A549 (cell line): Measurements from ENCODE around the gene IPO11. TPM values are rescaled to one million over a fixed set of nuclear protein-coding genes. Genes with fewer than 3 reads are reported as not detected.

Experiments used
- ATAC-seq, 2 experiments: fragments of 200-7000 bp in 1 of 2; fragments of >200 bp in 1 of 2; cut with Nextera tagmentation in 1 of 2; cut with Tn5 transposase in 1 of 2; 3 replicates each; pipeline versions ENCODE4 v1.8.0 to v1.9.1; 2018 to 2020; ENCODE audit warnings: mild to moderate bottlenecking in 1 of 2, moderate library complexity in 1 of 2
- CTCF ChIA-PET: fragments of 300-600 bp; sonication (Branson Sonifier 250); formaldehyde crosslinking; extraction: SDS; loops from one replicate; lab custom pipeline; 2021; ENCODE audit warnings: antibody characterized with exemption, inconsistent platforms; lab: Yijun Ruan, JAX
- POLR2A ChIA-PET: fragments of 350-600 bp; formaldehyde crosslinking; extraction: SDS; loops from one replicate; lab custom pipeline; 2021; ENCODE audit warnings: antibody characterized with exemption, inconsistent platforms; lab: Yijun Ruan, JAX
- DNase-seq, 2 experiments: peaks; one replicate each; pipeline versions ENCODE4 v3.0.0 to v3.0.0-alpha.2; 2011 to 2016; ENCODE audit warnings: low read depth in 1 of 2, low spot score in 1 of 2
- FAIRE-seq: peaks from 2 replicates; lab custom pipeline; 2011; peaks lifted over from hg19 to GRCh38; lab: Jason Lieb, UNC
- H3K27ac ChIP-seq, 2 experiments: fragments of >200 bp; sonication (Bioruptor Twin); formaldehyde crosslinking; 3 replicates each; pipeline ENCODE4 v1.5.1; 2016 to 2017
- H3K4me1 ChIP-seq: fragments of >200 bp; sonication (Bioruptor Twin); formaldehyde crosslinking; 3 replicates; pipeline ENCODE4 v1.6.1; 2016
- H3K4me2 ChIP-seq: fragments of >200 bp; sonication (Bioruptor Twin); formaldehyde crosslinking; 3 replicates; pipeline ENCODE4 v1.6.1; 2016
- H3K4me3 ChIP-seq: fragments of >200 bp; sonication (Bioruptor Twin); formaldehyde crosslinking; 3 replicates; pipeline ENCODE4 v1.5.1; 2016
- H3K9me3 ChIP-seq: fragments of >200 bp; sonication (Bioruptor Twin); formaldehyde crosslinking; 3 replicates; pipeline ENCODE4 v1.6.1; 2016
- BCL3 ChIP-seq: fragments of >200 bp; sonication (Bioruptor Twin); formaldehyde crosslinking; IDR thresholded peaks from 3 replicates; pipeline ENCODE4 v1.6.1; 2016
- CBX2 ChIP-seq: fragments of 200-600 bp; sonication (generic); IDR thresholded peaks from 2 replicates; pipeline ENCODE4 v1.6.1; 2016; ENCODE audit warnings: low read depth, mild to moderate bottlenecking, borderline replicate concordance
- CEBPB ChIP-seq, 2 experiments: fragments of >200 bp in 1 of 2; sonication (Bioruptor Twin) in 1 of 2; formaldehyde crosslinking in 1 of 2; IDR thresholded peaks; 2 replicates each; pipeline ENCODE4 v1.6.1; 2012 to 2016
- CTCF ChIP-seq: fragments of >200 bp; sonication (Bioruptor Twin); formaldehyde crosslinking; IDR thresholded peaks from 3 replicates; pipeline ENCODE4 v1.5.1; 2016
- HDAC2 ChIP-seq: fragments of 200-600 bp; sonication (generic); IDR thresholded peaks from 2 replicates; pipeline ENCODE4 v1.6.1; 2016
- HES2 ChIP-seq: fragments of >200 bp; sonication (Bioruptor Twin); formaldehyde crosslinking; IDR thresholded peaks from 2 replicates; pipeline ENCODE4 v1.6.1; 2016
- HOXA7 ChIP-seq: fragments of 250-450 bp; sonication (Bioruptor Pico); IDR thresholded peaks from 2 replicates; pipeline ENCODE4 v1.5.0; 2020; ENCODE audit warnings: mild to moderate bottlenecking, moderate library complexity
- HOXB13 ChIP-seq: fragments of 250-450 bp; sonication (Bioruptor Pico); IDR thresholded peaks from 2 replicates; pipeline ENCODE4 v1.5.0; 2020; ENCODE audit warnings: low read depth, mild to moderate bottlenecking, moderate library complexity
- KDM5A ChIP-seq: fragments of 200-600 bp; sonication (generic); IDR thresholded peaks from 2 replicates; pipeline ENCODE4 v1.6.1; 2016; ENCODE audit warnings: antibody characterized with exemption, mild to moderate bottlenecking
- MAX ChIP-seq: IDR thresholded peaks from 2 replicates; pipeline ENCODE4 v1.6.1; 2012
- NPAS2 ChIP-seq: fragments of 250-450 bp; sonication (Bioruptor Pico); IDR thresholded peaks from 2 replicates; pipeline ENCODE4 v1.8.0; 2022; ENCODE audit warnings: mild to moderate bottlenecking, moderate library complexity, borderline replicate concordance
- NR3C1 ChIP-seq: fragments of >200 bp; sonication (Bioruptor Twin); formaldehyde crosslinking; IDR thresholded peaks from 3 replicates; pipeline ENCODE4 v1.6.1; 2017
- PHF8 ChIP-seq: fragments of 200-600 bp; sonication (generic); IDR thresholded peaks from 2 replicates; pipeline ENCODE4 v1.6.1; 2016; ENCODE audit warnings: low read depth, mild to moderate bottlenecking, antibody characterized with exemption, moderate library complexity, borderline replicate concordance
- POLR2AphosphoS2 ChIP-seq: conservative IDR thresholded peaks from 2 replicates; pipeline ENCODE4 v1.6.1; 2012; ENCODE audit warnings: low read length, improper control_type of control experiment, inconsistent platforms
- RAD21 ChIP-seq, 2 experiments: fragments of >200 bp in 1 of 2; sonication (Bioruptor Twin) in 1 of 2; formaldehyde crosslinking in 1 of 2; IDR thresholded peaks in 1 of 2; conservative IDR thresholded peaks in 1 of 2; 2 replicates in 1 of 2; 3 replicates in 1 of 2; pipeline ENCODE4 v1.6.1; 2012 to 2018; ENCODE audit warnings: inconsistent platforms in 1 of 2
- SREBF2 ChIP-seq: fragments of 450-650 bp; IDR thresholded peaks from 2 replicates; pipeline ENCODE4 v1.6.1; 2014; ENCODE audit warnings: mild to moderate bottlenecking, moderate library complexity
- ZFP36 ChIP-seq: fragments of 450-650 bp; IDR thresholded peaks from 2 replicates; pipeline ENCODE4 v1.6.1; 2014; ENCODE audit warnings: borderline replicate concordance; ENCODE audit not compliant: partially characterized antibody
- WGBS: methylation state at CpG from one replicate; pipeline ENCODE4 v1.1.6; 2017; ENCODE audit errors: missing lambda C conversion rate; 5-methylcytosine and 5-hydroxymethylcytosine counted together
- polyA plus RNA-seq, 4 experiments: library from polyadenylated mRNA; depleted of rRNA in 3 of 4; stranded (reverse); fragments of >200 nt; fragmentation: RNase III in 1 of 4; extraction: RNeasy Plus Mini Kit Qiagen cat#74134 plus additional on column Dnase treatment in 1 of 4; gene quantifications; 2 replicates in 3 of 4; 3 replicates in 1 of 4; pipeline ENCODE4 v1.2.3, GENCODE V29; 2011 to 2017
- TF ChIP-seq, protein P1 (sequence below): fragments of 150-350 bp; IDR thresholded peaks from 2 replicates; pipeline ENCODE4 v1.6.1; 2014; ENCODE audit warnings: low read depth, mild to moderate bottlenecking, low read length
- TF ChIP-seq, protein P2 (sequence below): fragments of 200-600 bp; sonication (generic); IDR thresholded peaks from 2 replicates; pipeline ENCODE4 v1.6.1; 2016; ENCODE audit warnings: antibody characterized with exemption, mild to moderate bottlenecking, moderate library complexity

The IPO11 gene
- polyA plus RNA-seq, 2 of the 4 experiments (the other 2 are of a cell fraction), result 20.7 to 33.0 TPM

GRCh38 chr5:62577488-62577887 lies 164.9 kb downstream of the IPO11 start (continued):
- no peak for TF ChIP-seq BCL3

DNA sequence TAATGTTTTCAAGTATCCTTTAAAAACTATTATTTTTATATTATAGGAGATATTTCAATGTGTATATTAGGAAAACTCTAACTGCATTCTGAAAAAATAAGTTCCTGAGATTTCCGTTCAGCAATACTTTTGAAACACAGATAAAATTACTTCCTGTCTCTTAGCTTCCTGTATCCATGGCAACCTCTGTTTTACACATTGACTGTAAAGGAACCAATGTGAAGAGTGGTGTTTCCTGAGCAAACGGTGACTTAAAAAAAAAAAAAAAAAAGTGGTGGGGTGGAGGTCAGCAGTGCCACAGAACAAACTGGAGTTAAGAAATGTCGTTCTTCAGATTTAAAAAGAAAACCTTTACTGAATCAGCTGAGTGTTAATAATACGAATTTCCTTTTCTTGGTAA lies 166.0 kb downstream of the IPO11 start, which contains the start of gene LRRC70:
TSS of gene LRRC70 (plus strand) at position 280 of the 400 bp plus-strand sequence. CDS start 620 bp downstream, outside the sequence.
- Histone ChIP-seq H3K4me3 (no peak within 1 kb of the TSS), H3K9me3 (no peaks in the 10 kb centered on the region), H3K27ac (no peak within 1 kb of the TSS), H3K4me2 (no peak within 1 kb of the TSS), H3K4me1 (no peaks in the 10 kb centered on the region)
- 84% methylated on average over 4 of the region's 4 CpGs for WGBS
- ChIA-PET CTCF (interaction anchor here (0.5 to 1.5 kb wide), 3 partner anchors 11 to 976 kb away, joined by 3 read pairs; no protein-coding TSS in a partner anchor), POLR2A (no interaction called here)
- no peak for ATAC-seq
- TF ChIP-seq CTCF (no peak), CEBPB (IDR thresholded peaks at IDR 0.05) (no peak), SREBF2 (no peak), CBX2 (no peak), HDAC2 (no peak), KDM5A (no peak), ZFP36 (no peak), MAX (no peak), HOXA7 (no peak), RAD21 (conservative IDR thresholded peaks at IDR 0.05 in 1 of 2, IDR thresholded peaks at IDR 0.05 in 1 of 2) (no peak), NPAS2 (CRISPR knock-in tag) (no peak), POLR2AphosphoS2 (no peak), HOXB13 (no peak), PHF8 (no peak), NR3C1 (no peak), HES2 (no peak)
- TF ChIP-seq, protein P1, sequence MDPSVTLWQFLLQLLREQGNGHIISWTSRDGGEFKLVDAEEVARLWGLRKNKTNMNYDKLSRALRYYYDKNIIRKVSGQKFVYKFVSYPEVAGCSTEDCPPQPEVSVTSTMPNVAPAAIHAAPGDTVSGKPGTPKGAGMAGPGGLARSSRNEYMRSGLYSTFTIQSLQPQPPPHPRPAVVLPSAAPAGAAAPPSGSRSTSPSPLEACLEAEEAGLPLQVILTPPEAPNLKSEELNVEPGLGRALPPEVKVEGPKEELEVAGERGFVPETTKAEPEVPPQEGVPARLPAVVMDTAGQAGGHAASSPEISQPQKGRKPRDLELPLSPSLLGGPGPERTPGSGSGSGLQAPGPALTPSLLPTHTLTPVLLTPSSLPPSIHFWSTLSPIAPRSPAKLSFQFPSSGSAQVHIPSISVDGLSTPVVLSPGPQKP, result no peak
- TF ChIP-seq, protein P2, sequence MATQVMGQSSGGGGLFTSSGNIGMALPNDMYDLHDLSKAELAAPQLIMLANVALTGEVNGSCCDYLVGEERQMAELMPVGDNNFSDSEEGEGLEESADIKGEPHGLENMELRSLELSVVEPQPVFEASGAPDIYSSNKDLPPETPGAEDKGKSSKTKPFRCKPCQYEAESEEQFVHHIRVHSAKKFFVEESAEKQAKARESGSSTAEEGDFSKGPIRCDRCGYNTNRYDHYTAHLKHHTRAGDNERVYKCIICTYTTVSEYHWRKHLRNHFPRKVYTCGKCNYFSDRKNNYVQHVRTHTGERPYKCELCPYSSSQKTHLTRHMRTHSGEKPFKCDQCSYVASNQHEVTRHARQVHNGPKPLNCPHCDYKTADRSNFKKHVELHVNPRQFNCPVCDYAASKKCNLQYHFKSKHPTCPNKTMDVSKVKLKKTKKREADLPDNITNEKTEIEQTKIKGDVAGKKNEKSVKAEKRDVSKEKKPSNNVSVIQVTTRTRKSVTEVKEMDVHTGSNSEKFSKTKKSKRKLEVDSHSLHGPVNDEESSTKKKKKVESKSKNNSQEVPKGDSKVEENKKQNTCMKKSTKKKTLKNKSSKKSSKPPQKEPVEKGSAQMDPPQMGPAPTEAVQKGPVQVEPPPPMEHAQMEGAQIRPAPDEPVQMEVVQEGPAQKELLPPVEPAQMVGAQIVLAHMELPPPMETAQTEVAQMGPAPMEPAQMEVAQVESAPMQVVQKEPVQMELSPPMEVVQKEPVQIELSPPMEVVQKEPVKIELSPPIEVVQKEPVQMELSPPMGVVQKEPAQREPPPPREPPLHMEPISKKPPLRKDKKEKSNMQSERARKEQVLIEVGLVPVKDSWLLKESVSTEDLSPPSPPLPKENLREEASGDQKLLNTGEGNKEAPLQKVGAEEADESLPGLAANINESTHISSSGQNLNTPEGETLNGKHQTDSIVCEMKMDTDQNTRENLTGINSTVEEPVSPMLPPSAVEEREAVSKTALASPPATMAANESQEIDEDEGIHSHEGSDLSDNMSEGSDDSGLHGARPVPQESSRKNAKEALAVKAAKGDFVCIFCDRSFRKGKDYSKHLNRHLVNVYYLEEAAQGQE, result no peak
- no peak for FAIRE-seq
- DNase-seq, result peak in 1 of 2 experiments; percentile 27
